Measurements from ENCODE around the gene ZGPAT.

Gene ZGPAT

DNA sequence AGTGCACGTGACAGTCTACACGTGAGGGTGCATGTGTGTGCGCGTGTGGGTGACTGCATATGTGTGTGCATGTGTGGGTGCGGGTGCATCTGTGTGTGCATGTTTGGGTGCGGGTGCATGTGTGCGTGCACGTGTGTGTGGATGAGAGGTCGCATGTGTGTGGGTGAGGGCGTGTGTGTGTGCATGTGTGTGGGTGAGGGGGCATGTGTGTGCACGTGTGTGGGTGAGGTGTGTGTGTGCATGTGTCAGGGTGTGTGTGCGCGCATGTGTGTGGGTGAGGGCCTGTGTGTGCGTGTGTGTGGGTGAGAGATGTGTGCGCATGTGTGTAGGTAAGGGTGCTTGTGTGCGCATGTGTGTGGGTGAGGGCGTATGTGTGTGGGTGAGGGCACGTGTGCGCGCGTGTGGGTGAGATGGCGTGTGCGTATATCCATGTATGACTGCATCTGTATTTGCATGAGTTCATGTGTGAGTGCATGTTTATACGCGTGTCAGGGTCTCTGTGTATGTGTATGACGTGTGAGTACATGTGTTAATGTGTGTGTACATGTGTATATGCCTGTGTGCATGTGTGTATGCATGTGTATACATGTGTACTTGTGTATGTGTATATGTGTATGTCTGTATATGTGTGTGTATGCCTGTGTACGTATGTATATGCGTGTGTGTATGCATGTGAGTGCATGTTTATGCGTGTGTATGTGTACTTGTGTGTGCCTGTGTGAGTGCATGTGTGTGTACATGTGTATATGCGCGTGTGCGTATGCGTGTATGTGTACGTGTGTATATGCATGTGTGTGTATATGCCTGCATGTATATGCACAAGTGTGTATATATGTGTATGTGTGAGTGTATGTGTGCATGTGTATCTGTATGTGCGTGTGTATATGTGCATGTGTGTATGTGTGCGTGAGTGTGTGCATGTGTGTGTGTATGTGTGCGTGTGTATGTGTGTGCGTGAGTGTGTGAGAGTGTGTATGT lies 24.6 kb downstream of the ZGPAT start:
- DNase-seq (ENCODE audit: low read depth in 2 of 3, low spot score in 1 of 3), result no peak

DNA sequence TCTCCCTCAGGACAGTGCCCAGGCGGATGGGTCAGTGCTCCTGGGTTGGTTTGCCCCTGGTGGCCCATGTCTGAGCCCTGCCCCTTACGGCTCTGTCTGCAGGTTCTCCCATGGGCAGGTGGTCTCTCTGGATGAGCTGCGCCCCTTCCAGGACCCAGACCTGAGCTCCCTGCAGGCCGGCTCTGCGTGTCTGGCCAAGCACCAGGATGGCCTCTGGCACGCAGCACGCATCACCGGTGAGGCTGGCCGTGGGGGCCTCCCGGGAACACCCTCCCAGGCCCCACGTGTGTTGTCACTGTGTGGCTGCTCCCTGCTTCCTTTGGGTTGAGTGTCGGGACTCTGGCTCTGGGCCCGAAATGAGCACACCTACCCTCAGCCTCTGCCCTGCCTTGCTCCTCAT lies 25.3 kb downstream of the ZGPAT start:
- no peak for DNase-seq (ENCODE audit: low read depth in 2 of 3, low spot score in 1 of 3)

GRCh38 chr20:63733579-63734081 lies 25.8 kb downstream of the ZGPAT start:
- no peak for DNase-seq (ENCODE audit: low read depth in 2 of 3, low spot score in 1 of 3)

GRCh38 chr20:63734111-63734945 lies 26.5 kb downstream of the ZGPAT start:
- no peak for DNase-seq (ENCODE audit: low read depth in 2 of 3, low spot score in 1 of 3)

GRCh38 chr20:63734946-63735858 lies 27.4 kb downstream of the ZGPAT start:
- no peak for DNase-seq (ENCODE audit: low read depth in 2 of 3, low spot score in 1 of 3)

GRCh38 chr20:63735859-63736718 lies 28.2 kb downstream of the ZGPAT start, which contains the start of gene LIME1:
TSS of gene LIME1 (plus strand) at chr20:63736664. CDS start at chr20:63737550, 886 bp downstream.
- peak in 1 of 3 donors; percentile 27 for DNase-seq (ENCODE audit: low read depth in 2 of 3, low spot score in 1 of 3)

GRCh38 chr20:63736893-63737694 lies 29.3 kb downstream of the ZGPAT start:
- DNase-seq (ENCODE audit: low read depth in 2 of 3, low spot score in 1 of 3), result peak in 1 of 3 donors; percentile 28

DNA sequence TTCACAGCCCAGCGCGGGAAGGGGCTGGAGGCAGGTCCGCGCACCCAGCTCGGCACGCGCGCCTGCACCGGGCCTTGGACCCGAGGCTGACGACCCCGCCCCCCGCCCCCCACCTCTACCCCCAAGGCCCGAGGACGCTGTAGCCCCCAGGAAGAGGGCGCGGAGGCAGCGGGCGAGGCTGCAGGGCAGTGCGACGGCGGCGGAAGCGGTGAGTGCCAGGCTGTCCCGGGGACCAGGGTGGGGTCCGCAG lies 29.8 kb downstream of the ZGPAT start:
- DNase-seq (ENCODE audit: low read depth in 2 of 3, low spot score in 1 of 3), result no peak

DNA sequence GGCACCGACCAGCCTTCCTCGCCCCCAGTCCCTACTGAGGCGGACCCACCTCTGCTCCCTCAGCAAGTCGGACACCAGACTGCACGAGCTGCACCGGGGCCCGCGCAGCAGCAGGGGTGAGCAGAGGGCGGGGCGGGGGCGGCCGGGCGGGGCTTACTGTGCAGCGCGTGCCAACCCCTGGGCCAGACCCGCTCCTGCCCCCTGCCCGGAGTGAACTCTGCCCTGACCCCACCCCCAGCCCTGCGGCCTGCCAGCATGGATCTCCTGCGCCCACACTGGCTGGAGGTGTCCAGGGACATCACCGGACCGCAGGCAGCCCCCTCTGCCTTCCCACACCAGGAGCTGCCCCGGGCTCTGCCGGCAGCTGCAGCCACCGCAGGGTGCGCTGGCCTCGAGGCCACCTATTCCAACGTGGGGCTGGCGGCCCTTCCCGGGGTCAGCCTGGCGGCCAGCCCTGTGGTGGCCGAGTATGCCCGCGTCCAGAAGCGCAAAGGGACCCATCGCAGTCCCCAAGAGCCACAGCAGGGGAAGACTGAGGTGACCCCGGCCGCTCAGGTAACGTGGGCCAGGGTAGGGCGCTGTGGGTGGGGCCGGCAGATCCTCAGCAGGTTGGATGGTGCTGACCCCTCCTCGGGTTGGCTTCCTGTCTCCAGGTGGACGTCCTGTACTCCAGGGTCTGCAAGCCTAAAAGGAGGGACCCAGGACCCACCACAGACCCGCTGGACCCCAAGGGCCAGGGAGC lies 30.3 kb downstream of the ZGPAT start:
- no peak for DNase-seq (ENCODE audit: low read depth in 2 of 3, low spot score in 1 of 3)

GRCh38 chr20:63738687-63739129 lies 30.9 kb downstream of the ZGPAT start:
- DNase-seq (ENCODE audit: low read depth in 2 of 3, low spot score in 1 of 3), result peak in 1 of 3 donors; percentile 22

- peak in 1 of 3 donors; percentile 64 for DNase-seq (ENCODE audit: low read depth in 2 of 3, low spot score in 1 of 3)
These were observed 31.6 kb downstream of the ZGPAT start, which contains the start of gene SLC2A4RG for GRCh38 chr20:63739130-63740069. TSS of gene SLC2A4RG (plus strand) at chr20:63739776. CDS start at chr20:63739913, 137 bp downstream.

DNA sequence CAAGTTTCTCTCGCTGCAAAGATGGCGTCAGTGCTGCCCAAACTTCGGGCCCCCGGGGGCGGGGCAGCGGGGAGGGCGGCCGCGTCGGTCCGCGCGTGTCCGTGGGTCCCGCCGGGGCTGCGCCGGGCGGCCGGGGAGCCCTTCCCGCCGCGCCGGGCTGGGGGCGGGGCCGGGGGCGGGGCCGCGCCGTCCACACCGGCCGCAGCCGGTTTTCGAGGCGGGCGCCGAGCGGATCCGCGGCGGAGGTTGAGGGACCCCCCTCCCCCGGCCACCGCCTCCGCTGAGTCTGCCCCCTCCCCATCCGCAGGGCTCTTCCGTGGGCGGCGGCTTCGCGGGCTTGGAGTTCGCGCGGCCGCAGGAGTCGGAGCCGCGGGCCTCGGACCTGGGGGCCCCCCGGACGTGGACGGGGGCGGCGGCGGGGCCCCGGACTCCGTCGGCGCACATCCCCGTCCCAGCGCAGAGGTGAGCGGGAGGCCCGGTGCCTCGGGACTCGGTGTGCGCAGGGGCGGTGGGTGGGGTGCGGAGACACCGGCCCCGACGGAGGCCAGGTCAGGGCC lies 32.3 kb downstream of the ZGPAT start:
- peak in 1 of 3 donors; percentile 26 for DNase-seq (ENCODE audit: low read depth in 2 of 3, low spot score in 1 of 3)

GRCh38 chr20:63740627-63741353 lies 33.0 kb downstream of the ZGPAT start:
- DNase-seq (ENCODE audit: low read depth in 2 of 3, low spot score in 1 of 3), result no peak

DNA sequence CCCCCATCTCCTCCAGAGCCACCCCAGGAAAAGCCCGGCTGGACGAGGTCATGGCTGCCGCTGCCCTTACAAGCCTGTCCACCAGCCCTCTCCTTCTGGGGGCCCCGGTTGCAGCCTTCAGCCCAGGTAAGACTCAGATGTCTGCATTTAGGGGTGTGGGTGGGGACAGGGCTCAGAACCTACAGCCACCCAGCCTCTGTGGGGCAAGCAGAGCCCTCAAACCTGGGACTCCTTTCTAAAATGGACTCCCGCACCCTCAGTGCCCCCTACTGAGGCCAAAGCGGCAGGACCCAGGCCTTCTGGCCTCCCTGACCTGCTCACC lies 33.5 kb downstream of the ZGPAT start:
- no peak for DNase-seq (ENCODE audit: low read depth in 2 of 3, low spot score in 1 of 3)

- no peak for DNase-seq (ENCODE audit: low read depth in 2 of 3, low spot score in 1 of 3)
These were observed 34.0 kb downstream of the ZGPAT start for GRCh38 chr20:63741676-63742380.

All from stimulated activated CD4-positive, alpha-beta T cell treated with anti-CD3 and anti-CD28 coated beads, Interleukin-12 subunit alpha, Interleukin-12 subunit beta, amount 100 ng/mL, for 48 hours (primary cell).